WI38 (cell line): Measurements from ENCODE around the gene STMN3.
"Not testable (repeated sequence)": the region's sequence is repeated elsewhere in the genome, so short reads cannot be mapped to it uniquely, and the experiment has no call there.

Experiments
- H3K4me3 ChIP-seq: 2 replicates; pipeline ENCODE4 v1.5.1; 2011; ENCODE audit warnings: low read depth, mild to moderate bottlenecking, control low read depth, low read length
- TF ChIP-seq, protein P1 (sequence below): IDR thresholded peaks from 2 replicates; pipeline ENCODE4 v1.5.1; 2012; ENCODE audit warnings: low read depth, mild to moderate bottlenecking, control low read depth, low read length

Gene STMN3

DNA sequence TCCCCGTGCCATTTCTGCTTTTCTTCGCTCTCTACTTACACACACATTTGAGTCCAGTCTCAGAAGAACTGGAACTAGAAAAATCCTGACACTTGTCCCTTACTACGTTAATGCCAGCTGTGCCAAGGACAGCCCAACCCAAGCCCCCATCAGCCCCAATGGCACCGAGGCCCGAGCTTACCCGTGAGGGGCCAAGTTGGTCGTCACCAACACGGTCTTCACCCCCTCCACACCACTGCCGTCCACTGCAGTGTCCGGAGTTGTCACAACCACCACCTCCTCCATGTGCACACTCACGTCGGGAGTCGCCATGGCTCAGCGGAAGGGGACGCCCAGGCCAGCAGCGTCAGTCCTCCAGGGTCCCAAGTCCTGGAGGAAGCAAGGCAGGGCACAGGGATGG is 34.1 kb downstream of the STMN3 start:
- TF ChIP-seq, protein P1, sequence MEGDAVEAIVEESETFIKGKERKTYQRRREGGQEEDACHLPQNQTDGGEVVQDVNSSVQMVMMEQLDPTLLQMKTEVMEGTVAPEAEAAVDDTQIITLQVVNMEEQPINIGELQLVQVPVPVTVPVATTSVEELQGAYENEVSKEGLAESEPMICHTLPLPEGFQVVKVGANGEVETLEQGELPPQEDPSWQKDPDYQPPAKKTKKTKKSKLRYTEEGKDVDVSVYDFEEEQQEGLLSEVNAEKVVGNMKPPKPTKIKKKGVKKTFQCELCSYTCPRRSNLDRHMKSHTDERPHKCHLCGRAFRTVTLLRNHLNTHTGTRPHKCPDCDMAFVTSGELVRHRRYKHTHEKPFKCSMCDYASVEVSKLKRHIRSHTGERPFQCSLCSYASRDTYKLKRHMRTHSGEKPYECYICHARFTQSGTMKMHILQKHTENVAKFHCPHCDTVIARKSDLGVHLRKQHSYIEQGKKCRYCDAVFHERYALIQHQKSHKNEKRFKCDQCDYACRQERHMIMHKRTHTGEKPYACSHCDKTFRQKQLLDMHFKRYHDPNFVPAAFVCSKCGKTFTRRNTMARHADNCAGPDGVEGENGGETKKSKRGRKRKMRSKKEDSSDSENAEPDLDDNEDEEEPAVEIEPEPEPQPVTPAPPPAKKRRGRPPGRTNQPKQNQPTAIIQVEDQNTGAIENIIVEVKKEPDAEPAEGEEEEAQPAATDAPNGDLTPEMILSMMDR = no peak
- no peak overlapping the region for H3K4me3 ChIP-seq

DNA sequence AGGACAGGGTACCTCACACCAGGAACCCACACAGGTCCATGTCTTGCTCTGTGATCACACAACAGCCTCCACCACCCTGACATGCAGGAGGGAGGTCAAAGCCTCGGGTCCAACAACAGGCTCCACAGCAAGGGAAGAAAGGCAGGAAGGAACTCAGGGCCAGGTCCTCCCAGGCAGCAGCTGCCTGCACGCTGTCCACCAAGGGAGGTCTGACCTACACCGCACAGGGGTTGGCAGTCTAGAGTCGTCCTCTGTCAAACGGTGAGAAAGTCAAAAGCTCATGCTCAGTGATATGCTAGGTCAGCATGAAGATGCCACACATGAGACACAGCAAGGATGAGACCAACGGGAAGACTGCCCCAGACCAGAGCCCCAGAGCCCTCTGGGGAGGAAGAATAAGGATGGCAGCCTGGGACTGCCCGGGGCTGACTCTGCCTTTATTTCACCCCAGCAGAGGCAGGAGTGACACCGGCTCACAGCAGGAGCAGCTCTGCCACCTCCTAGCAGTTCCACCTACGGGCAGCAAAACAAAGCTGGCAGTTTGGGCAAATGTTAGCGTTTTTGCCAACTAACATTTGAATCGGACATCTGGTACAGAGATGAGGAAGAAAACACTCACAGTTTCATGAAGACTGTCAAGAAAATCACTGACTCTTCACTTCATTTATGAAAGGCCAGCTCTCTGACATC is 34.8 kb downstream of the STMN3 start:
- TF ChIP-seq, protein P1 = no peak
- no peak overlapping the region for H3K4me3 ChIP-seq

DNA sequence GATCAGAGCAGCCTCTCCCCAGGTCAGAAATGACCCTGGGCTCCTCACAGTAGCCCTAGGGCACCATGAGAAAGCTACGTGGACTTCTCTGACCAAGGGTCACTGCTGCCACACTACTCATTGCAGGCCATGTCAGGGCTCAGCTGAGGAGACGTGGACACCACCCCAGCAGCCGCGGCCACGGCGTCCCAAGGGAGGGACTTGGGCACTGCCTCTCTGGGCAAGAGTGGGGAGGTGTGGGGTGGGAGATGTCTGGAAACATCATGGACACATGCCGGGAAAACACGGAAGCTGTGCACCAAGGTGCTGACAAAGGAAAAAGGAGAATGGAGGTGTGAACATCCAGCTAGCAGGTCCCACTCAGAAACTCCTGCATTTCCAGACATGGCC is 35.4 kb downstream of the STMN3 start:
- H3K4me3 ChIP-seq = no peak overlapping the region
- TF ChIP-seq, protein P1 = no peak

DNA sequence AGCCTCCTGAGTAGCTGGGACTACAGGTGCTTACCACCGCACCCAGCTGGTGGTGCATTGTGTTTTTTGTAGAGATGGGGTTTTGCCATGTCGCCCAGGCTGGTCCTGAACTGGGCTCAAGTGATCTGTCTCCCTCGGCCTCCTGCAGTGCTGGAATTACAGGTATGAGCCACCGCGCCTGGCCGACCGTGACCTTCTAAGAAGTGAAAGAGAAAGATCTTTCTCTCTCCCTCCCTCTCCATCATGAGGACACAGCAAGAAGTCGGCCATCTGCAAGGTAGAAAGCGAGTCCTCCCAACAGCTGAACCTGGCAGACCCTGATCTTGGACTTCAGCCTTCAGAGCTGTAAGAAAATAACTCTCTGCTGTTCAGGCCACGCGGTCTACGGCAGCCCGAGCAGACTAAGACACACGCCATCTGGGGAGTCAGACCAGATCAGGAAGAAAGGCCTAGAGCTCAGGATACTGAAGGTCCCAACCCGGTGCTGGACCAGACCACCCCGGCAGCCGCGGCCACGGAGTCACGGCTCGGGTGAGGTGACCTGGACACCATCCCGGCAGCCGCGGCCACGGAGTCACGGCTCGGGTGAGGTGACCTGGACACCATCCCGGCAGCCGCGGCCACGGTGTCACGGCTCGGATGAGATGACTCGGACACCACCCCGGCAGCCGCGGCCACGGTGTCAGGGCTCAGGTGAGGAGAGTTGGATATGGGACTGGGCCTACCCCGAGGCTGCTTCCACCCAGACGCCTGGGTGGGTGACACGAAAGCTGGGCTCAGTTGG is 35.9 kb downstream of the STMN3 start:
- TF ChIP-seq, protein P1 = no peak
- no peak overlapping the region for H3K4me3 ChIP-seq

DNA sequence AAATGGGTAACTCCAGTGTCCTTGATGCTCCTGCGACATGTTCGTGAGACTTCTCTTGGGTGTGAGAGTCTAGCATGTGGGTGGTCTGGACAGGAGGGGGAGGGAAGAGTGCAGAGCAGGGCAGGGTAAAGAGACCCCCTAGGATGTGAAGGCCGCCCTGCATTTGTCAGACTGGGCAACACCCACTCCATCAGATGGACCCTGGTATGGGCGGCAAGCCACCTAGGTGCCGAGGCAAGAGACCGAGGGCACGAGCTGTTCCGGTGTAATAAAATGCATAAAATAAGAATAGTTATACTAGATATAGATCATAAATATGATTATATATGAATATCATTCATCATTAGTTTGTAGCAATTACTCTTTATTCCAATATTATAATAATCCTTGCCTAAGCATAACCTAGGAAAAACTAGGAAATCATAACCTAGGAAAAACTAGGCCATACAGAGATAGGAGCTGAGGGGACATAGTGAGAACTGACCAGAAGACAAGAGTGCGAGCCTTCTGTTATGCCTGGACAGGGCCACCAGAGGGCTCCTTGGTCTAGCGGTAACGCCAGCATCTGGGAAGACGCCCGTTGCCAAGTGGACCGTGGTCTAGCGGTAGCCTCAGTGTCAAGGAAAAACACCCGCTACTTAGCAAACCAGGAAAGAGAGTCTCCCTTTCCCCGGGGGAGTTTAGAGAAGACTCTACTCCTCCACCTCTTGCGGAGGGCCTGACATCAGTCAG is 39.2 kb downstream of the STMN3 start:
- not testable (repeated sequence) for H3K4me3 ChIP-seq
- TF ChIP-seq, protein P1 = 0 out of 2 replicates have a peak, but pooled peaks have one; percentile 6

DNA sequence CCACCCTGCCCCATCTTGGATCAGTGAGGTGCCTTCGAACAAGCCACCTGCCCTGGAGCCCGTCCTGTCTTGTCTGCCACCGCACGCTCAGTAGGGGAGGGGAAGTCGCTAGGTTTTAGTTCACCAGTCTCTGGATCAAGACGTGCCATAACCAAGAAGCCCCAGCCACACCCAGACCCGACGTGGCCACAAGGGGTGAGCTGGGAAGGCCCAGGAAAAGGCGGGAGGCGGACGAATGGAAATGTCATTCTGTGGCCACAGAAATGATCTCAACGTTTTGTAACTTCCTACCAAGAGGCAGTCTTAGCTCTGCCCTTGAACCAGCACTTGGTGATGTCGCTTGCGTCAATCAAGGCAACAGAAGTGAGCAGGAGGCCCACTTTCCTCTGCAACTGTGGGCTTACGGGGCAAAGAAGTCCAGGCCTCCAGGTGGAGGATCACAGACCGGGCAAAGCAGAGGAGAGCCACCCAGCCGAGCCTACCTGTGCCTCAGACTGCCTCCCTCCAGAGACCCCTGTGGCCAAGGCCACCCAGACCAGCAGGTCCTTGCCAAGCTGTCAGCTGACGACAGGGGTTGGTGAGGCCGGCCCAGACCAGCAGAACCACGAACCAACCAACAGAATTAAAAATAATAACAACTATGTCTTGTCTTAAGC is 40.8 kb downstream of the STMN3 start:
- TF ChIP-seq, protein P1 = no peak
- no peak overlapping the region for H3K4me3 ChIP-seq
